GM19455 (cell line): ENCODE measurements around the gene TRIM72.
"Not testable (repeated sequence)": the region's sequence is repeated elsewhere in the genome, so short reads cannot be mapped to it uniquely, and the experiment has no call there.

Source experiments
- ATAC-seq: cut with Tn5 transposase; IDR thresholded peaks from one replicate; pipeline ENCODE4 v1.9.1; 2021; ENCODE audit not compliant: unreplicated experiment

TRIM72 gene

GRCh38 chr16:31190818-31191444 is 23.0 kb upstream of the TRIM72 start:
- no peak for ATAC-seq

- no peak for ATAC-seq
Measured at GRCh38 chr16:31191697-31192428, 22.1 kb upstream of the TRIM72 start.

GRCh38 chr16:31192856-31193642 is 20.9 kb upstream of the TRIM72 start:
- no peak for ATAC-seq

GRCh38 chr16:31193874-31194273 is 20.0 kb upstream of the TRIM72 start:
- no peak for ATAC-seq

- no peak for ATAC-seq
Measured at GRCh38 chr16:31194898-31195297, 19.0 kb upstream of the TRIM72 start.

GRCh38 chr16:31195861-31196260 is 18.1 kb upstream of the TRIM72 start:
- not testable (repeated sequence) for ATAC-seq

GRCh38 chr16:31196324-31197088 is 17.4 kb upstream of the TRIM72 start:
- no peak for ATAC-seq

- no peak for ATAC-seq
Measured at GRCh38 chr16:31198207-31198882, 15.6 kb upstream of the TRIM72 start.

GRCh38 chr16:31199430-31200041 is 14.4 kb upstream of the TRIM72 start:
- no peak for ATAC-seq

- not testable (repeated sequence) for ATAC-seq
Measured at GRCh38 chr16:31200111-31200510, 13.8 kb upstream of the TRIM72 start.

- no peak for ATAC-seq
Measured at GRCh38 chr16:31200821-31201568, 12.9 kb upstream of the TRIM72 start.

- peak; percentile 58 for ATAC-seq
Measured at GRCh38 chr16:31201582-31202413, 12.1 kb upstream of the TRIM72 start.

GRCh38 chr16:31202414-31203375 is 11.2 kb upstream of the TRIM72 start, which contains the start of gene PYCARD:
Gene PYCARD, minus strand, starts transcription at chr16:31202760. Its CDS starts 70 bp downstream, at chr16:31202690.
- ATAC-seq: peak; percentile 42

- ATAC-seq: no peak
Measured at GRCh38 chr16:31204871-31205666, 8.8 kb upstream of the TRIM72 start.

- no peak for ATAC-seq
Measured at GRCh38 chr16:31206776-31207175, 7.1 kb upstream of the TRIM72 start.

- ATAC-seq: no peak
Measured at GRCh38 chr16:31213342-31213741, 577 bp upstream of the TRIM72 start.
